ENCODE results near the gene POP4.

POP4 gene

DNA sequence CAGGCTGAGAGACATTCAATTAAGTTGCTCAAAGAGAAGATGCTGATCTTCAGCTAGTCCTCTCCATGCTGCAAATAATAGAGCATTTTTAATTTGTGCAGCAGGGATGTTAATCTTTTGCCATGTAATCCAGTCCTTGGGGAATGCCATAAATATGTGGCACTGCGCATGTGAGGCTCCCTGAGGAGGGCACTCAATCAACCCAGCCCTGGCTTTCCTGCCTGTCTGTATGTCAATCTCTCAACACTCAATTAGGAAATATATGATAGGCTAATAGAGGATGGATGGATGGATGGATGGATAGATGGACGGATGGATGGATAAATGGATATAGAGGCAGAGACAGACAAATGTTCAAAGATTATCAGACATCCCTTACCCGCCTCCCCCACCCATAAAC lies 31.6 kb upstream of the POP4 start:
- no peak overlapping the region for H3K27ac ChIP-seq
- no peak overlapping the region for H3K4me3 ChIP-seq (ENCODE audit: low read depth, low read length)
- no peak for DNase-seq
- no peaks in the 10 kb centered on the region for H3K36me3 ChIP-seq
- TF ChIP-seq, protein P1, sequence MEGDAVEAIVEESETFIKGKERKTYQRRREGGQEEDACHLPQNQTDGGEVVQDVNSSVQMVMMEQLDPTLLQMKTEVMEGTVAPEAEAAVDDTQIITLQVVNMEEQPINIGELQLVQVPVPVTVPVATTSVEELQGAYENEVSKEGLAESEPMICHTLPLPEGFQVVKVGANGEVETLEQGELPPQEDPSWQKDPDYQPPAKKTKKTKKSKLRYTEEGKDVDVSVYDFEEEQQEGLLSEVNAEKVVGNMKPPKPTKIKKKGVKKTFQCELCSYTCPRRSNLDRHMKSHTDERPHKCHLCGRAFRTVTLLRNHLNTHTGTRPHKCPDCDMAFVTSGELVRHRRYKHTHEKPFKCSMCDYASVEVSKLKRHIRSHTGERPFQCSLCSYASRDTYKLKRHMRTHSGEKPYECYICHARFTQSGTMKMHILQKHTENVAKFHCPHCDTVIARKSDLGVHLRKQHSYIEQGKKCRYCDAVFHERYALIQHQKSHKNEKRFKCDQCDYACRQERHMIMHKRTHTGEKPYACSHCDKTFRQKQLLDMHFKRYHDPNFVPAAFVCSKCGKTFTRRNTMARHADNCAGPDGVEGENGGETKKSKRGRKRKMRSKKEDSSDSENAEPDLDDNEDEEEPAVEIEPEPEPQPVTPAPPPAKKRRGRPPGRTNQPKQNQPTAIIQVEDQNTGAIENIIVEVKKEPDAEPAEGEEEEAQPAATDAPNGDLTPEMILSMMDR (IDR thresholded peaks at IDR 0.05; ENCODE audit: low read depth, low read length) = no peak
- no peaks in the 10 kb centered on the region for H3K9me3 ChIP-seq (ENCODE audit: severe bottlenecking)
- peaks cover 89% of the 10 kb centered on the region for H3K27me3 ChIP-seq (ENCODE audit: insufficient read depth, low read depth, severe bottlenecking)

DNA sequence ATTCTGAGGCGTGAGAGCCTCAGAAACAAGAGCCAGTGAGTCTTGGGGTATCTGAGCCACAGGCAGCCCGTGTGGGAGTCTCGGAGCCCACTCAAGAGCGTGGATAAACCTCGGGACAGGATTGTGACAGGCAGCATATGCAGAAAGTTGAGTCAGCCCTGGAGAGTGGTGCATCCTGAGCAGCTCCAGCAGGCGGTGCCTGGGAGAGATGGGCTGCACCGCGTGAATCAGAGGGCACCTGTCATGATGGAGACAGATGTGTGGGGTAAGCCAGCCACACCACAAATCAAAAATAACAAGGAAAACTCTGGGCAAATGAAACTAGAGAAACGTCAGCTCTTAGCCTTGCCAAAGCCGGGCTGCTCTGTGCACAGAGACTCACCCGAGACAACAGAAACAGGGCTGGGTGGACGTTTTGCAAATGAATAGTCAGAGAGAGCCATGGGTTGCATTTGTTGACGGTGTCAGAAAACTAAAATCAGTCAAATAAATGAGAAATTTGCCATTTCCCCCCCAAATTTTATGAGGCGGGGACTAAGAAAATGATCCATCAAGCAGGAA lies 30.0 kb upstream of the POP4 start:
- Histone ChIP-seq H3K27ac (no peak overlapping the region), H3K9me3 (ENCODE audit: severe bottlenecking) (peaks cover under 1% of the 10 kb centered on the region), H3K36me3 (no peaks in the 10 kb centered on the region), H3K27me3 (ENCODE audit: insufficient read depth, low read depth, severe bottlenecking) (peaks cover 88% of the 10 kb centered on the region), H3K4me3 (ENCODE audit: low read depth, low read length) (no peak overlapping the region)
- TF ChIP-seq, protein P1 (IDR thresholded peaks at IDR 0.05; ENCODE audit: low read depth, low read length) = no peak
- DNase-seq = no peak

DNA sequence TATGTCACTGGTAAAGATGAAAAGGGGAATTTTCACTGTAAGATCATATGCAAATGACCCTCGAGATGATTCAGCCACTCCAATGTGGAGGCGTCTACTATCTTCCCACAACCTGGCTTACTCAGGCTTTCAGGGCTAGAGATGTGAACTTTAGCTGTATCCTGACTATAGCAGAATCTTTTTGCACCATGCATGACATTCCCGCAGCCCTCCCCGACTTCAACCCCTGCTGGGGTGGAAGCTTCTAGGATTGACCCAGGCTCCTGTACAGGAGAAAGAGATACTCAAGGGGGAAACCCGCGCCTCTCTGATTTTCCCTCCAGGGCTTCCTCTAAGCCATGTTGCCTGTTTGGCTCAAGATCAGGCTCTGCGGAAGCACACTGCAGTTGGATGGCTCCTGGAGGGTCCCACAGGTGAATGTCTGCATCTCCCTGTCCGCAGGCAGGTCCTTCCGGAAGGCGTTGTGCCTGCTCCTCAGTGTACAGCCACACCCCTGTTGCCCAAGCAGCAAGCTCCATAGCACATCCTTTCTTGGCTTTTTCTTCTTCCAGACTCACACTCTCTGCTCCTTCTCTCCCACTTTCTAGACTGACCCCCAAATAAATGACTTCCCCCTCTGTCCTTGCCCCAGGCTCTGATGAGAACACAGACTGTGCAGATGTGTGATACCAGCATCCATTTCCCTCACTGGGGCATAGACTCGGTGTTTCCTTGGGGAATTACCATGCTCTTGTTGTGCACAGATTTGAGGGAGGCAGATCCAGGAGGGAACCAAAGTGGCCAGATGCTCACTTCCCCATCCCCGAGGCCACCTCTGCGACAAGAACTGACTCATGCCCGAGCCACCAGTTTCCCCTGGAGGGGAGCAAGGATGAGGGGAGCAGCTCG lies 29.1 kb upstream of the POP4 start:
- Histone ChIP-seq H3K4me3 (ENCODE audit: low read depth, low read length) (no peak overlapping the region), H3K27me3 (ENCODE audit: insufficient read depth, low read depth, severe bottlenecking) (peaks cover 88% of the 10 kb centered on the region), H3K27ac (no peak overlapping the region), H3K36me3 (no peaks in the 10 kb centered on the region), H3K9me3 (ENCODE audit: severe bottlenecking) (peaks cover 7% of the 10 kb centered on the region)
- no peak for DNase-seq
- TF ChIP-seq, protein P1 (IDR thresholded peaks at IDR 0.05; ENCODE audit: low read depth, low read length) = no peak

DNA sequence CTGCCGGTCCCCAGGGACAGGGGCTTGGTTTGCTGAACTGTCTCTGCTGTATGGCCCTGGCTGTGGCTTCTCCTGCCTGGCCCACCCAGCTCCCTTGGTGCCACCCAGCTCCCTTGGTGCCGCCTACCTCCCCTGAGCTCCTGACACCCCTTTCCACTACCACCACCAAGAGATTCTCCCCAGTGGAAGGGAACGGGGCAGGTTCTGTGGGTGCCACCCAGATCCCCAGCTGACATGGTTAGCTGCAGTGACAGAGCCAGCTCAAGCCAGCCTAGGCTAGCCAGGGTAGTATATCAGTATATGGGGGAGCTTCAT lies 28.5 kb upstream of the POP4 start:
- no peaks in the 10 kb centered on the region for H3K36me3 ChIP-seq
- H3K27ac ChIP-seq = no peak overlapping the region
- DNase-seq = no peak
- TF ChIP-seq, protein P1 (IDR thresholded peaks at IDR 0.05; ENCODE audit: low read depth, low read length) = no peak
- H3K27me3 ChIP-seq (ENCODE audit: insufficient read depth, low read depth, severe bottlenecking) = peaks cover 88% of the 10 kb centered on the region
- H3K9me3 ChIP-seq (ENCODE audit: severe bottlenecking) = peaks cover 7% of the 10 kb centered on the region
- no peak overlapping the region for H3K4me3 ChIP-seq (ENCODE audit: low read depth, low read length)

DNA sequence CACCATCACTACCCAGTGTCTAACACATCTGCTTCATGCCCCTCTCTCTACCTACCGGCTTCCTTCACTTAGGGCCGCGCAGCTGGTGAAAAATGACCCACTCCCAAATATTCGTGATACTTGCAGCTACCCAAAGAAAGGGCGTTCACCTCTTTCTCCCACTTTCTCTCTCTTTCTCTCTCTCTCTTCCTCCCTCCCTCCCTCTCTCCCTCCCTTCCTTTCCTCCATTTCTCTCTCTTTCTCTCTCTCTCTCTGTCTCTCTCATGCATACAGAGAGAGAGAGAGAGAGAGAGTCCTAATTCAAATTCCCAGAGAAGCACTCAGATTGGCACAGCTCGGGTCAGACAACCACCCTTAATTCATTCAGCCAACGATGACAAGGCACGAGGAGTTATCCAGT lies 27.7 kb upstream of the POP4 start:
- TF ChIP-seq, protein P1 (IDR thresholded peaks at IDR 0.05; ENCODE audit: low read depth, low read length) = no peak
- Histone ChIP-seq H3K4me3 (ENCODE audit: low read depth, low read length) (no peak overlapping the region), H3K9me3 (ENCODE audit: severe bottlenecking) (peaks cover 7% of the 10 kb centered on the region)

More for the DNA sequence above, 27.7 kb upstream of the POP4 start:
- H3K36me3 ChIP-seq = no peaks in the 10 kb centered on the region
- peaks cover 85% of the 10 kb centered on the region for H3K27me3 ChIP-seq (ENCODE audit: insufficient read depth, low read depth, severe bottlenecking)
- no peak overlapping the region for H3K27ac ChIP-seq
- DNase-seq = no peak

Measured in WERI-Rb-1 (cell line).